Ovary (tissue), 9 donors: ENCODE results near the gene SYT17. TPM values are rescaled to one million over a fixed set of nuclear protein-coding genes. Genes with fewer than 3 reads are reported as not detected.

Source experiments
- DNase-seq, 5 donors: peaks; one replicate each; pipeline ENCODE4 v3.0.0-alpha.2; 2019 to 2020
- H3K27ac ChIP-seq, 2 donors: fragments of 200-600 bp; one replicate each; pipeline versions ENCODE4 v1.5.1 to v1.8.0; 2019 to 2022
- H3K27me3 ChIP-seq: fragments of 200-600 bp; one replicate; pipeline ENCODE4 v1.8.0; 2022
- H3K36me3 ChIP-seq: fragments of 200-600 bp; sonication (generic); one replicate; pipeline ENCODE4 v1.5.1; 2019
- H3K4me1 ChIP-seq: one replicate; pipeline ENCODE4 v1.8.1; 2013; ENCODE audit warnings: mild to moderate bottlenecking, moderate library complexity; ENCODE audit not compliant: insufficient read depth
- H3K4me3 ChIP-seq: fragments of 200-600 bp; sonication (generic); one replicate; pipeline ENCODE4 v1.5.1; 2017
- H3K9me3 ChIP-seq, 2 donors: fragments of 200-600 bp in 1 of 2; sonication (generic) in 1 of 2; one replicate each; pipeline versions ENCODE4 v1.5.1 to v1.8.1; 2013 to 2019; ENCODE audit warnings: mild to moderate bottlenecking in 1 of 2, moderate library complexity in 1 of 2
- CTCF ChIP-seq, 3 donors: fragments of 450-650 bp in 2 of 3; fragments of 200-600 bp in 1 of 3; IDR thresholded peaks; one replicate each; pipeline versions ENCODE4 v1.5.1 to v1.8.0; 2016 to 2022; ENCODE audit warnings: antibody characterized with exemption in 3 of 3, mild to moderate bottlenecking in 1 of 3
- EP300 ChIP-seq: sonication (generic); formaldehyde crosslinking; IDR thresholded peaks from one replicate; pipeline ENCODE4 v1.6.1; 2017; ENCODE audit warnings: antibody characterized with exemption
- POLR2A ChIP-seq: fragments of 450-650 bp; IDR thresholded peaks from one replicate; pipeline ENCODE4 v1.6.1; 2017; ENCODE audit warnings: antibody characterized with exemption, mild to moderate bottlenecking, moderate library complexity
- WGBS, 3 donors: extraction: QIAGEN DNeasy Blood & Tissue Kit in 1 of 3; methylation state at CpG; one replicate each; pipeline versions ENCODE4 v1.1.5 to v1.1.7; 2013 to 2017; 5-methylcytosine and 5-hydroxymethylcytosine counted together
- intact Hi-C, 4 donors: fragments of 100-400 bp; cut with DNase I; formaldehyde crosslinking; loops; one replicate each; pipeline versions ENCODE4 v1.11.0 to v1.15.1; 2022 to 2023
- polyA plus RNA-seq, 2 donors: library from polyadenylated mRNA; stranded (reverse); fragments of 200-250 nt in 1 of 2; fragments of 350-450 nt in 1 of 2; fragmentation: Illumina TruSeq in 1 of 2; extraction: RNeasy Lipid Tissue Mini Kit (QIAGEN cat#74804) in 1 of 2; gene quantifications; one replicate each; pipeline ENCODE4 v1.2.3, GENCODE V29; 2013 to 2014
- total RNA-seq, 7 donors: library from RNA; depleted of rRNA in 2 of 7; stranded (reverse); fragments of >200 nt in 2 of 7; fragmentation: NEBNext Ultra II Directional in 3 of 7; extraction: Animal tissue kit (Norgen Biotek cat#: 25700) in 3 of 7; gene quantifications; one replicate each; pipeline versions ENCODE4 v1.1.0 to v1.2.4, GENCODE V29; 2016 to 2023
- donor health status: DM: no; HTN: no; CAD: no; lungs with moderate emphysema.
- donor health status: DM: no; HTN: no; CAD: no.
- donor health status: Bipolar disorder and iron deficiency.
- donor health status: DM: yes; HTN: yes; CAD: no.
- donor health status: DM: no; HTN: no; CAD: no.
- donor health status: DM: yes; HTN: yes; CAD: no.

The SYT17 gene
- total and polyA plus RNA-seq, 9 donors = 0.36 to 1.5 (median 0.82) TPM

GRCh38 chr16:19166500-19166899, 1.5 kb upstream of the SYT17 start:
- 57 to 69% (median 64%) methylated on average over 2 of the region's 2 CpGs for WGBS, 3 donors
- no peaks in the 10 kb centered on the region for H3K27me3 ChIP-seq
- H3K27ac ChIP-seq = no peak overlapping the region
- H3K9me3 ChIP-seq = no peaks in the 10 kb centered on the region
- intact Hi-C loops = no loop called here
- DNase-seq = no peak
- TF ChIP-seq POLR2A (no peak), EP300 (no peak), CTCF (IDR thresholded peaks at IDR 0.05) (no peak)
- peaks cover 5% of the 10 kb centered on the region for H3K4me1 ChIP-seq
- H3K4me3 ChIP-seq = no peak overlapping the region
- no peaks in the 10 kb centered on the region for H3K36me3 ChIP-seq

DNA sequence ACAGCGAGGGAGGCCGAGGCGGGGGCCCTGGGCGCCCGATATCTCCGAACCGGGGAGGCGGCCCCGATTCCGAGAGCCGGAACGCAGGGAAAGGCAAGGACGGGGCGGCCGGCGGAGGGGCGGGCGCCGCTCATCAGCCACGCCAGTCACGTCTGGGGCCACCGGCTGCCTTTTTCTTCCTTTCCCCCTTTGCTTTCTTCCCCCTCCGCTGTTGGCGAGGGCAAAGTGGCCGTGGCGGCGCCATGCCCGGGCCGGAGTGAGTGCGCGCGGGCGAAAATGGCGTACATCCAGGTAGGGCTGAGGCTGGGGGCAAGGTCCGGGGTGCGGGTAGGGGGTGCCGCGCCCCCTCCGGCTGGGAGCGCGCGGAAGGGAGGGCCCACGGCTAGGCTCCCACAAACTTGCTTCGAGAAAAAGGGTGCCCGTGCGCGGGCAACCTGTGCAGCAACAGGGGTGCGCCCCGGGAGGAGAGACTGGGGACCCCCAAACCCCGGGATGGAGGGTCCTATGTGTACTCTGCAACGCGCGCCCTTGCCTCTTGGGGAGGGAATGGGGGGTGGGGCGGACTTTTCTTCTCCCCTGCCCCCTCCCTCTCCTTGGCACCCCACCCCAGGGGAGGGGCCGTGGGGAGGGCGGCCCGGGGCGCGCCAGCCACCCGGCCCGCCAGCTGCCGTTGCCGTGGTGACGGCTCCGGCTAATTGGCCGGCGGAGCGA, 486 bp downstream of the SYT17 start:
- Histone ChIP-seq H3K9me3 (no peaks in the 10 kb centered on the region), H3K27me3 (no peaks in the 10 kb centered on the region), H3K4me3 (peak overlapping the region; percentile 40), H3K36me3 (no peaks in the 10 kb centered on the region), H3K4me1 (peaks cover 5% of the 10 kb centered on the region), H3K27ac (no peak overlapping the region)
- WGBS, 3 donors = 1% methylated on average over 40 to 68 of the region's 68 CpGs
- DNase-seq = no peak
- intact Hi-C loops = no loop called here
- no peak for TF ChIP-seq CTCF (IDR thresholded peaks at IDR 0.05)
- no peak for TF ChIP-seq EP300
- TF ChIP-seq POLR2A = no peak

GRCh38 chr16:19169082-19169639, 1.1 kb downstream of the SYT17 start:
- H3K4me3 ChIP-seq = no peak overlapping the region
- no peak for DNase-seq
- peaks cover 5% of the 10 kb centered on the region for H3K4me1 ChIP-seq
- TF ChIP-seq POLR2A (no peak), CTCF (IDR thresholded peaks at IDR 0.05) (no peak), EP300 (no peak)
- 12 to 24% (median 15%) methylated on average over 19 of the region's 19 CpGs for WGBS, 3 donors
- no peaks in the 10 kb centered on the region for H3K27me3 ChIP-seq
- H3K27ac ChIP-seq = no peak overlapping the region
- intact Hi-C loops = no loop called here
- H3K36me3 ChIP-seq = no peaks in the 10 kb centered on the region
- H3K9me3 ChIP-seq = no peaks in the 10 kb centered on the region

- H3K9me3 ChIP-seq = no peaks in the 10 kb centered on the region
- 68 to 75% (median 74%) methylated on average over 7 of the region's 7 CpGs for WGBS, 3 donors
- H3K27me3 ChIP-seq = no peaks in the 10 kb centered on the region
- H3K27ac ChIP-seq = no peak overlapping the region
- TF ChIP-seq EP300 (no peak), POLR2A (no peak)
- peaks cover 5% of the 10 kb centered on the region for H3K4me1 ChIP-seq
- H3K4me3 ChIP-seq = no peak overlapping the region
- no peaks in the 10 kb centered on the region for H3K36me3 ChIP-seq
- intact Hi-C loops = loop anchor here in 1 of 4 donors (5.0 kb wide), 1 partner anchor 78 kb away; no protein-coding TSS in a partner anchor
- DNase-seq = no peak
These were observed 2.1 kb downstream of the SYT17 start for GRCh38 chr16:19170043-19170655.
